ENCODE results near the gene ATP5F1D. TPM values are rescaled to one million over a fixed set of nuclear protein-coding genes. Genes with fewer than 3 reads are reported as not detected.

Gene ATP5F1D
- total and polyA plus RNA-seq, 9 donors = 1.3 to 218 (median 138) TPM

- Histone ChIP-seq H3K4me3 (no peak overlapping the region), H3K36me3 (no peaks in the 10 kb centered on the region), H3K27me3 (peaks cover 4% of the 10 kb centered on the region), H3K9me3 (no peaks in the 10 kb centered on the region), H3K27ac (no peak overlapping the region), H3K4me1 (ENCODE audit: insufficient read depth) (peaks cover 23% of the 10 kb centered on the region)
- 91 to 93% (median 92%) methylated on average over 43 of the region's 43 CpGs for WGBS, 3 donors
- intact Hi-C loops (cut with DNase I) = loop anchor here in 1 of 4 donors (10.0 kb wide), 1 partner anchor 310 kb away; the partner anchor contains the start of gene ARID3A
- TF ChIP-seq POLR2A (IDR thresholded peaks at IDR 0.05) = no peak
- no peak for TF ChIP-seq EP300 (IDR thresholded peaks at IDR 0.05)
- TF ChIP-seq CTCF (IDR thresholded peaks at IDR 0.05) = no peak
- DNase-seq = no peak
Observed at GRCh38 chr19:1234955-1235380, 6.6 kb upstream of the ATP5F1D start.

- Histone ChIP-seq H3K36me3 (no peaks in the 10 kb centered on the region), H3K4me1 (ENCODE audit: insufficient read depth) (peaks cover 26% of the 10 kb centered on the region), H3K9me3 (no peaks in the 10 kb centered on the region), H3K27ac (no peak overlapping the region), H3K4me3 (no peak overlapping the region), H3K27me3 (peaks cover 4% of the 10 kb centered on the region)
- DNase-seq = no peak
- no peak for TF ChIP-seq EP300 (IDR thresholded peaks at IDR 0.05)
- TF ChIP-seq POLR2A (IDR thresholded peaks at IDR 0.05) = no peak
- TF ChIP-seq CTCF (IDR thresholded peaks at IDR 0.05) = no peak
- intact Hi-C loops (cut with DNase I) = loop anchor here in 1 of 4 donors (10.0 kb wide), 1 partner anchor 311 kb away; the partner anchor contains the start of gene ARID3A
- WGBS, 3 donors = 68 to 73% (median 71%) methylated on average over 29 to 39 of the region's 39 CpGs
Observed at GRCh38 chr19:1235625-1236538, 5.7 kb upstream of the ATP5F1D start.

- WGBS, 3 donors = 8 to 19% (median 12%) methylated on average over 18 to 42 of the region's 42 CpGs
- Histone ChIP-seq H3K27ac (peak overlapping the region in 1 of 2 donors; percentile 48), H3K27me3 (peaks cover 4% of the 10 kb centered on the region), H3K9me3 (no peaks in the 10 kb centered on the region), H3K4me1 (ENCODE audit: insufficient read depth) (peaks cover 28% of the 10 kb centered on the region), H3K36me3 (no peaks in the 10 kb centered on the region), H3K4me3 (peak overlapping the region; percentile 37)
- no peak for DNase-seq
- no peak for TF ChIP-seq CTCF (IDR thresholded peaks at IDR 0.05)
- TF ChIP-seq EP300 (IDR thresholded peaks at IDR 0.05) = no peak
- no peak for TF ChIP-seq POLR2A (IDR thresholded peaks at IDR 0.05)
- intact Hi-C loops (cut with DNase I) = loop anchor here in 1 of 4 donors (10.0 kb wide), 1 partner anchor 312 kb away; the partner anchor contains the start of gene ARID3A
Observed at GRCh38 chr19:1236576-1236975, 5.0 kb upstream of the ATP5F1D start.

- TF ChIP-seq POLR2A (IDR thresholded peaks at IDR 0.05) = no peak
- no peak for TF ChIP-seq CTCF (IDR thresholded peaks at IDR 0.05)
- no peak for TF ChIP-seq EP300 (IDR thresholded peaks at IDR 0.05)
- intact Hi-C loops (cut with DNase I) = loop anchor here in 1 of 4 donors (10.0 kb wide), 1 partner anchor 312 kb away; the partner anchor contains the start of gene ARID3A
- Histone ChIP-seq H3K9me3 (no peaks in the 10 kb centered on the region), H3K4me3 (peak overlapping the region; percentile 37), H3K27me3 (peaks cover 4% of the 10 kb centered on the region), H3K27ac (peak overlapping the region in 1 of 2 donors; percentile 48), H3K36me3 (no peaks in the 10 kb centered on the region), H3K4me1 (ENCODE audit: insufficient read depth) (peaks cover 28% of the 10 kb centered on the region)
- DNase-seq = peak in 3 of 5 donors; percentile 65 to 73 (median 70)
- WGBS, 3 donors = 0 to 2% (median 1%) methylated on average over 37 to 60 of the region's 60 CpGs
Observed at GRCh38 chr19:1237027-1237659, 4.4 kb upstream of the ATP5F1D start.
